ENCODE measurements around the gene HOXA13.

Gene HOXA13

GRCh38 chr7:27245798-27246691 lies 46.2 kb upstream of the HOXA13 start:
- TF ChIP-seq, protein P1, sequence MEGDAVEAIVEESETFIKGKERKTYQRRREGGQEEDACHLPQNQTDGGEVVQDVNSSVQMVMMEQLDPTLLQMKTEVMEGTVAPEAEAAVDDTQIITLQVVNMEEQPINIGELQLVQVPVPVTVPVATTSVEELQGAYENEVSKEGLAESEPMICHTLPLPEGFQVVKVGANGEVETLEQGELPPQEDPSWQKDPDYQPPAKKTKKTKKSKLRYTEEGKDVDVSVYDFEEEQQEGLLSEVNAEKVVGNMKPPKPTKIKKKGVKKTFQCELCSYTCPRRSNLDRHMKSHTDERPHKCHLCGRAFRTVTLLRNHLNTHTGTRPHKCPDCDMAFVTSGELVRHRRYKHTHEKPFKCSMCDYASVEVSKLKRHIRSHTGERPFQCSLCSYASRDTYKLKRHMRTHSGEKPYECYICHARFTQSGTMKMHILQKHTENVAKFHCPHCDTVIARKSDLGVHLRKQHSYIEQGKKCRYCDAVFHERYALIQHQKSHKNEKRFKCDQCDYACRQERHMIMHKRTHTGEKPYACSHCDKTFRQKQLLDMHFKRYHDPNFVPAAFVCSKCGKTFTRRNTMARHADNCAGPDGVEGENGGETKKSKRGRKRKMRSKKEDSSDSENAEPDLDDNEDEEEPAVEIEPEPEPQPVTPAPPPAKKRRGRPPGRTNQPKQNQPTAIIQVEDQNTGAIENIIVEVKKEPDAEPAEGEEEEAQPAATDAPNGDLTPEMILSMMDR (IDR thresholded peaks at IDR 0.05; ENCODE audit: borderline replicate concordance, control extremely low read depth, extremely low read depth, insufficient read depth, missing control alignments): no peak
- DNase-seq (ENCODE audit: low spot score): peak; percentile 32
- in situ Hi-C loops (cut with MboI; ENCODE audit: low sequenced_read_pairs, unreplicated experiment): loop anchor here (10.0 kb wide), 1 partner anchor 51 kb away; no protein-coding TSS in a partner anchor

GRCh38 chr7:27245124-27245797 lies 45.4 kb upstream of the HOXA13 start:
- DNase-seq (ENCODE audit: low spot score): peak; percentile 29
- in situ Hi-C loops (cut with MboI; ENCODE audit: low sequenced_read_pairs, unreplicated experiment): loop anchor here (10.0 kb wide), 1 partner anchor 50 kb away; no protein-coding TSS in a partner anchor
- TF ChIP-seq, protein P1 (IDR thresholded peaks at IDR 0.05; ENCODE audit: borderline replicate concordance, control extremely low read depth, extremely low read depth, insufficient read depth, missing control alignments): no peak

DNA sequence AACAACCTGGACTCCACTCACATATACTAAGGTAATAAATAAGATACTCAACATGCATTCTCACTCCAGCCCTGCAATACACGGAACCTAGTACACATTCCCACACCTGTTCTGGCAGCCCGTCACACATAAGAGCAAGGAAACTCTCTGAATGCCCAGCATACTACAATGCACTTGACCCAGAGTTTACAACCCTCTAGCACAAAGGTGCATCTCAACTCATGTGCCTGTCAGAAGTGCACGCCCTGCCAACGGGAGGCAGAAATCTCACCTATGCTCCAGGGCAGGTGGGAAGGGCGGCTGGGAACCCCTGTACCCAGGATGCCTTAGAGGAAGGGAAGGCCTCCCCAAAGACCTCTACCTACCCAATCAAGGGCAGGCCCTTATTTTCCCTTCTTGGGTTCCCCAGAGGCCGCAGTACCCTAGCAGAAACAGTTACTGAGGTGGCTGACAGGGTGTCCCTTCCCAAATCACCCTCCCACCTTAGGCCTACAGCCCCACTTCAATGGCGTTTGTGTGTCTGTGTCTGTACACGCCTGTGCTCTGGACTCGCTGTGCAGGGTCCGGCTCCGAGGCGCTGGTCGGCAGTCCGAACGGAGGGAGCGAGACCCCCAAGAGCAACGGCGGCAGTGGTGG lies 44.7 kb upstream of the HOXA13 start:
- peak; percentile 29 for DNase-seq (ENCODE audit: low spot score)
- TF ChIP-seq, protein P1 (IDR thresholded peaks at IDR 0.05; ENCODE audit: borderline replicate concordance, control extremely low read depth, extremely low read depth, insufficient read depth, missing control alignments): no peak
- in situ Hi-C loops (cut with MboI; ENCODE audit: low sequenced_read_pairs, unreplicated experiment): loop anchor here (10.0 kb wide), 1 partner anchor 50 kb away; no protein-coding TSS in a partner anchor

- in situ Hi-C loops (cut with MboI; ENCODE audit: low sequenced_read_pairs, unreplicated experiment): loop anchor here (10.0 kb wide), 1 partner anchor 49 kb away; no protein-coding TSS in a partner anchor
- TF ChIP-seq, protein P1 (IDR thresholded peaks at IDR 0.05; ENCODE audit: borderline replicate concordance, control extremely low read depth, extremely low read depth, insufficient read depth, missing control alignments): no peak
- DNase-seq (ENCODE audit: low spot score): no peak
These were observed 43.7 kb upstream of the HOXA13 start for GRCh38 chr7:27243340-27244163.

DNA sequence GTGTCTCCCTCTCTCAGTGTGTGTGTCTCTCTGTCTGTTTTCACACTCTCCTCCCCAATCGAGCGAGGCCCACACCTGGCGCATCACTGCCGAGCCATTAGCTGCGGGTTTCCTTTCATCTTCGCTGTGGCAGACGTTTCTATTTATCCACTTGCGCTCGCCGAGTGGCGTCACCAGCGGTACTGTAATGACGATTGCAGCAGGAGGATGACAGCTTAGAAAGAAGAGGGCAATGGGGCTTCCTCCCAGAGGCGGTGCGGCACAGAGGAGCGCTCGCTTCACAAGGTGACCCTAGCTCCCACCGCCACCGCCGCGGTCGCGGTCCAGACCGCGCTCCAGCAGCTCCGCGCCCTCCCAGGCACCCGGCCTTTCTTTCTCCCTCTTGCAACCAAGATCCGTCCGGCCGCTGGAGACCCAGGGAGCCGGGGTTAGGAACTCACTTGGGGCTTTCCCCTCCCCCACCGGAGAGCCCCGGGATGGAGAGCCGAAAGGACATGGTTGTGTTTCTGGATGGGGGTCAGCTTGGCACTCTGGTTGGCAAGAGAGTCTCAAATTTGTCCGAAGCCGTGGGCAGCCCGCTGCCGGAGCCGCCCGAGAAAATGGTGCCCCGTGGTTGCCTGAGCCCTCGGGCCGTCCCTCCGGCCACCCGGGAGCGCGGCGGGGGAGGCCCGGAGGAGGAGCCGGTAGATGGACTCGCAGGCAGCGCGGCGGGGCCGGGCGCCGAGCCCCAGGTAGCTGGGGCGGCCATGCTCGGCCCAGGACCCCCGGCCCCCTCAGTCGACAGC lies 42.9 kb upstream of the HOXA13 start, which contains the start of gene EVX1:
Gene EVX1 (plus strand): TSS at position 248 of the 785 bp plus-strand sequence. CDS start 229 bp downstream, at position 477.
- DNase-seq (ENCODE audit: low spot score): no peak
- TF ChIP-seq, protein P1 (IDR thresholded peaks at IDR 0.05; ENCODE audit: borderline replicate concordance, control extremely low read depth, extremely low read depth, insufficient read depth, missing control alignments): no peak
- in situ Hi-C loops (cut with MboI; ENCODE audit: low sequenced_read_pairs, unreplicated experiment): loop anchor here (10.0 kb wide), 1 partner anchor 48 kb away; no protein-coding TSS in a partner anchor
